Femur (tissue), 1 donor: ENCODE data around the gene RMND5A.
"Not testable (repeated sequence)": the region's sequence is repeated elsewhere in the genome, so short reads cannot be mapped to it uniquely, and the experiment has no call there.

Experiments used
- DNase-seq: peaks from one replicate; pipeline ENCODE4 v3.0.0-alpha.2; 2017

The RMND5A gene, protein sequence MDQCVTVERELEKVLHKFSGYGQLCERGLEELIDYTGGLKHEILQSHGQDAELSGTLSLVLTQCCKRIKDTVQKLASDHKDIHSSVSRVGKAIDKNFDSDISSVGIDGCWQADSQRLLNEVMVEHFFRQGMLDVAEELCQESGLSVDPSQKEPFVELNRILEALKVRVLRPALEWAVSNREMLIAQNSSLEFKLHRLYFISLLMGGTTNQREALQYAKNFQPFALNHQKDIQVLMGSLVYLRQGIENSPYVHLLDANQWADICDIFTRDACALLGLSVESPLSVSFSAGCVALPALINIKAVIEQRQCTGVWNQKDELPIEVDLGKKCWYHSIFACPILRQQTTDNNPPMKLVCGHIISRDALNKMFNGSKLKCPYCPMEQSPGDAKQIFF

DNA sequence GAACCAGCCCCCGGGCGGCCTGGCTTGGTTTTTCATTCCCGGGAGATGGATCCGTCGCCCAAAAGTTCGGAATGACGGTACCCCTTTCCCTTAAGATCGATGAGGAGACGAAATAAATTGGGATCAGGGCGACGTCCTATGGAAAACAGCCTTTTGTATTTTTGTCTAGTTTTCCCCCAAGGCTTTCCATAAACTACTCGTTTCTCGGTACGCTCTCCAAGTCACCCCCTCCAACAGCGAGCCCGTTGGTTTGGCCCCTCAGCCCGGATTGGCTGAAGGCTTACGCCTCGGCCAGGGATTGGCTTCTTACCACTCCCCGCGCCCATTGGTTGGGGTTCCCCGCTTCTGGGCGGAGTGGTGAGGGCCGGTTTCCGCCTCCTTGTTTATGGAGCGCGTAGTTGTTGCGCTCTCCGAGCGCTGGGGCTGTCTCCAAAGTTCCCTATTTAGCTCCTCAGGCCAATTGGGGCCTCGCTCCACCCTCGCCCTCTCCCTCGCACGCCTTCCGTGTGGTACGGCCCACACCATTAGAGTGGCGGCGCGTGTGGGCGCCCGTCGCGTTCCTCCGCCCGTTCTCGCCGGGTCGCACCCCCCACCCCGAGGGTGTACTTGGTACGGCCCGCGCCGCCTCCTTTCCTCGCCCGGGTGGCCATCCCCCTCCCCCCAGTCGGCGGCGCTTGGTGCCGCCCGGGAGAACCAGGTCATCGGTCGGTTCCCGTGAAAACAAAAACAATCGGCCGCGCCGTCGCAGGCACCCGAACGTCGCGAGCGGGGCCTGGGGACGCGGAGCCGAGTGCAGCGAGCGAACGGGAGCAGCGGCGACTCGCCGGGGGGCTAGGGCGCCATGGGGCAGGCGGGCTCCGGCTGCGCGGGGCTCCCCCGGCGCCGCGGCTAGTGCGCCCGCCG is at the start of gene RMND5A:
Gene RMND5A (plus strand): TSS at position 655 of the 903 bp plus-strand sequence. CDS start 377 bp downstream, outside the sequence.
- peak; percentile 91 for DNase-seq

DNA sequence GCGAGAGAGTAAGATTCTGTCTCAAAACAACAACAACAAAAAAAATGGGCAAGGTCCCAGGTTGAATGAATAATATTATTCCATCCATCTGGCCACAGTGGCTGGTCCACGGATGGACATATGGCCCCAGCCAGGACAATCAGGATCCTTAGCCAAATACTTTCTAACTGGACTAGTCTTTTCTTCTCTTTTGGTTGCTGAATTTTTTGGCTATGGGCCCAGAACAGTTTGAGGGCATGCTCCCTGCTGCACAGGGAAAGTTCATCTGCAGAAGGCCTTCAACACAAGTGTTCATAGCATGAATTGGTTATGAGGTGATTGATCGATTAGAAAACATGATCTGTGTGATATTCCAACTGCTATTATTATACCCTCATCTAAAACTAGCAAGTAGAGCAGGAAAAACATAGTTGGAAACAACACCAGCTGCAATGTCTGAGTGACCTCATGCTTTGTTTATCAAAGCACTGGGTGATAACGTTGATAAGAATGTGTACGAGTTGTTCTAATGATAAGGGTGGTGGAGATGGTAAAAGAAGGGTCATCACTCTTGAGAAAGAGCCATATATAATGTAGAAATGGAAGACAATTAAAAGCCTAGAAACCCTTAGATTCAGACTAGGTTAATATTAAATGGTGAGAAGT is 48.6 kb upstream of the RMND5A start:
- no peak for DNase-seq

DNA sequence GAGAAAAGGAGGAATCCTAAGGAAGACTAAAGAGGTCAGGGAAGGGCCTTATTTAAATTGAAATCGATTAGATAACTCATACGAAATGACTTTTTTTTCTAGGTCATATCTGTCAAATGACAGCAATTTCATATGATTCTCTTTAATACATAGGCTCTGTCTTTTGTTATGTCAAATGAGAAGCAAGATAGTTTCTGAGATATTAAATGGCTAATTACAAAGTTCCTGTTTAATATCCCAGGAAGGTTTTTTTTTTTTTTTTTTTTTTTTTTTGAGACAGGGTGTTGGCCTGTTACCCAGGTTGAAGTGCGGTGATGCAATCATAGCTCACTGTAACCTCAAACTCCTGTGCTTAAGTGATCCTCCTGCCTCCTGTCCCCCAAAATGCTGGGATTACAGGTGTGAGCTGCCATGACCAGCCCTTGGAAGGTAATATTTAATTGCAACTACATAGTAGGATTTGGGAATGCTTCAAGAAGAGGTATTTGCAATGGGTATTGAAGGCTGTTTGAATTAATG is 48.0 kb upstream of the RMND5A start:
- DNase-seq = no peak

DNA sequence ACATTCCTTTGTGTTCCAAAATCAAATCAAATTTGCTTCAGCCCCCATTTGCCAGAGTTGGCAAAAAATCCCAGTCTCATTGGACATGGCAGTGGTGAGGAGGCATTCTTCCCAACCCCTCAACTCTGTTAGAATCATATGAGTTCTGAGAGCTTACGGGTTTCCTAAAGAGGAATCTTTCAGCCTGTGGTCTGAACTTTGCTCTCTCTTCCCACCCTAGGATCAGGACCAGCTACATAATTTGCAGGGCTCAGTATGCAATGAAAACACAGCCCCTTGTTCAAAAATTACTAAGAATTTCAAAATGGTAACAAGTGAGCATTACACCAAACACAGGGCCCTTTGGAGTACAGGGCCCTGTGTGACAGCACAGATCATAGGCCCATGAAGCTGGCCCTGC is 47.1 kb upstream of the RMND5A start:
- no peak for DNase-seq

DNA sequence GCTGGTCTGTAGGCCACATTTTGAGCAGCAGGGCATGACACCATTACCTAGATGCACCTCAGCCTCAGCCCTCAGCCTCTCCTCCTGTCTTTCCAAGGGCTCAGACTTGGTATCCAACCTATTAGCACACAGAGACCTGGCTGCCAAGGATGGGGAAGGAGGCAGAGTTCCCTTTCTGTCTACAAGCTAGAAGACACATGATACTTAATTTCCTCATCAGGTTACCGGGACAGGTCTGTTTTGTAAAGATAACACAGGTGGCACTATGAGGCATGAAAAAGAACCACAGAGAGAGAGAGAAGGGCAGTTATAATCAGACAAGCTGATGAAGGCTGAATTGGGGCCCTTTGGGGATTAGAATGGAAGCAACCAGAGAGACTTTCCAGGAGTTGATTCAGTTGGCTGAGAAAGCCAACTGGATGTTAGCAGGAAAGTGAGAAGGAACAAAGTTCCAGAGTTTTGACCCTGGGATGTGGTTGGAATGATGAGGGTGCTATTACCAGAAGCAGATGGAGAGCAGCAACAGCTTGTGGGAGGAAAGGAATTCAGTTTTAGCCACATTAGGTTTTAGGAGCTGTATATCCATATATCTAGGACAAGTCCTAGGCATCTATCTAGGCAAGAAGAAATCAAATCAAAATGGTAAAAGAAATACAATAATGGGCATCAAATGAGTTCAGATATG is 46.0 kb upstream of the RMND5A start:
- no peak for DNase-seq

DNA sequence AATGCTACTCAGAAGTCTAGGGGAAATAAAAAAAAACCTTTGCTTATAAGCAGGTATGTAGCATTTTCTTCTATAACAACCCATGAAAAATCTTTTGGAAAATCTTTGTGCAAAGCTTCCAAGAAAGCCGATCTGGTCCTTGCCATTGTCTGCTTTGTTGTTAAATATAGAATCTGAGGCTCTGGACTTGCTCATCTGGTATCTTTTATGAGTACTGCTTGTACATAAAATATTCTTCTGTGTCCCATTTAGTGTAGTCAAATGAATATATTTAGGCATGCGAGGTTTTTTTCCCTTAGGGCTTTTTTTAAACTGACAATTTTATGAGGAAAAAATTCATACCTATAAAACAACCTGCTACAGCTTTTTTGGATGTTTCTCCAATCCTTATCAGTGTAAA is 45.0 kb upstream of the RMND5A start:
- no peak for DNase-seq

DNA sequence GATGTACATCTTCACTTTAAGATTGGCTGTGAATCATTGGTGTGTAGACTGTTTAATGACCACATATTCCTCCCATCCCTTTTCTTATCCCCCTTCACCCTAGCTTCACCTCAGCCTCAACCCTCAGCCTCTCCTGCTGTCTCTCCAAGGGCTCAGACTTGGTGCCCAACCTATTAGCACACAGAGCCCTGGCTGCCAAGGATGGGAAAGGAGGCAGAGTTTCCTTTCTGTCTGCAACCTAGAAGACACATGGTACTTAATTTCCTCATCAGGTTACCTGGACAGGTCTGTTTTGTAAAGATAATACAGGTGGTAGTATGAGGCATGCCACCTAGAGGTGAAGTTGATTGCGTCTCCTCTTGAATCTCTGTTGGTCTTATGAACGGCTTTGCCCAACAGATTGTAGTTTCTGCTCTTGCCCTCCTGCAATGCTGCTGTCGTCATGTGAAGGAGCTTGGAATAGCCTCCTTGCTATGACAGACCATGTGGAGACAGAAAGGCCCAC is 44.5 kb upstream of the RMND5A start:
- DNase-seq = no peak

DNA sequence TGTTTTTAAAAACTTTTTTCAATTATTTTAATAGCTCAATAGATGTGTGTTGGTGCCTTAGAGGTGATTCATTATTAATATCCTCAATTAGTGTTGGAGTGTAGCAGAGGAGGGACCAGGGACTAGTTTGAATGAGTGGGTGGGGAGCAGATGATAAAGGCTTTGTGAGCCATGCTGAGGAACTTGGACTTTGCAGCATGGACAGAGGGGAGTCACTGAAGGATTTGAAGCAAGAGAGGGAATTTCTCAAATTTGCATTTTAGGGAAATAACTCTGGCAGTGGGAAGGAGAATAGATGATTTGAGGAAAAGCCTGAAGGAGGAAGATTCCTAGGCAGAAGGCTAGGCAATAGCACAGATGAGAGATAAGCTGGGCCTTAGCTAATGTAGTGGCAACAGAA is 42.3 kb upstream of the RMND5A start:
- DNase-seq = no peak

DNA sequence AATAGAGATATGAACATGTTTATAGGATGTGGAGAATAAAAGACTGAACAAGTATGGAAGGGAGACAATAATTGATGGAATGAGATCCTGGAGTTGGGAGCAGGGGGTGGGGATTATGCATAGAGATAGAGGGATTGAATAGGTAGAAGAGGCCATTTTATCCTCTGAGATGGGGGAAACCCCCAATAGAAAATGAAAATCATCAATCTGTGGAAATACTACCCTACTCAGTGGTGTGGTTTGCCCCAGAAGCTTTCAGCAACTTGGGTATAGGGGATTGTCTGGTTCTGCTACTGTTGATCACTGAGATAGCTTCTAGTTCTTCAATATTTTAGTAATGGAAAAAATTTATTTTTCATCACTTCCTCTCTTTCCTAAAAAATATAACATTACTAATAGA is 41.1 kb upstream of the RMND5A start:
- no peak for DNase-seq

DNA sequence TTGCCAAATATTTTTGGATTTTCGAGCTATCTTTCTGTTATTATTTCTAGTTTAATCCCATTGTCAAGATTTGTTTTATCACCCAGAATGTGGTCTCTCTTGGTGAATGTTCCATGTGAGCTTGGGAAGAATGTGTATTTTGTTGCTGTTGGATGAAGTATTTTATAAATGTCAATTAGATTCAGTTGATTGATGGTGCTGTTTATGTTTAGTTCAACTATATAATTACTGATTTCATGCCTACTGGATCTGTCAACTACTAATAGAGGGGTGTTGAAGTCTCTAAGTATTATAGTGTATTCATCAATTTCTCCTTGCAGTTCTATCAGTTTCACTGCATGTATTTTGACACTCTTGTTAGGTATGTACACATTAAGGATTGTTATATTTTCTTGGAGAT is 34.7 kb upstream of the RMND5A start:
- no peak for DNase-seq

DNA sequence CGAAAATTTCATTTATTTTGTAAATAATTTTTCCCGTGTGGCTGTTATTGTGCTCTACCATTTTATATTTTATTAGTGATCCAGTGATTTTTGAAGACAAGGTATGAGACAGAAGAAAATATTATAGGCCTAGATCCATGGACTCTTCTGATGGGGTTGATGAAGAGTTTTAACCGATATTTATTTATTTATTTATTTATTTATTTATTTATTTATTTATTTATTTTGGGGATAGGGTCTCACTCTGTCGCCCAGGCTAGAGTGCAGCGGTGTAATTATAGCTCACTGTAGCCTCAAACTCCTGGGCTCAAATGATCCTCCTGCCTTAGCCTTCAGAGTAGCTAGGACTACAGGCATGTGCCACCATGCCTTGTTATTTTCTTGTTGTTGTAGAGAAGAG is 33.6 kb upstream of the RMND5A start:
- DNase-seq = no peak

DNA sequence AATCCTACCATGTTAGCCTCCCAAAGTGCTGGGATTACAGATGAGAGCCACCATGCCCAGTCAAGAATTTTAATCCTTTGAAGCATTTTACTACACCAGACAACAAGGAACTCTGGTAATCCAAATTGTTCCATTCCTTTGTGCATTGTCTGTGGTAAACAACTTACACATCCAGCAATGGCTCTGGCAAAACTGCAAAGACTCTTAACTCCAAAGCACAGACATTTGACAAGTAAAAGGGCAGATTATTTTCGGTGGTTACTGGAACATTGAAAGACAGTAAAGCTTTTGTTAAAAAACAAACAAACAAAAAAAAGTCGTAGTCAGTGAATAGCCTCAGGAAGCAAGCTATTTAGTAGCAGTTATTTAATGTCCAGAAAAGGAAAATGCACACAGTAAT is 33.2 kb upstream of the RMND5A start:
- no peak for DNase-seq

DNA sequence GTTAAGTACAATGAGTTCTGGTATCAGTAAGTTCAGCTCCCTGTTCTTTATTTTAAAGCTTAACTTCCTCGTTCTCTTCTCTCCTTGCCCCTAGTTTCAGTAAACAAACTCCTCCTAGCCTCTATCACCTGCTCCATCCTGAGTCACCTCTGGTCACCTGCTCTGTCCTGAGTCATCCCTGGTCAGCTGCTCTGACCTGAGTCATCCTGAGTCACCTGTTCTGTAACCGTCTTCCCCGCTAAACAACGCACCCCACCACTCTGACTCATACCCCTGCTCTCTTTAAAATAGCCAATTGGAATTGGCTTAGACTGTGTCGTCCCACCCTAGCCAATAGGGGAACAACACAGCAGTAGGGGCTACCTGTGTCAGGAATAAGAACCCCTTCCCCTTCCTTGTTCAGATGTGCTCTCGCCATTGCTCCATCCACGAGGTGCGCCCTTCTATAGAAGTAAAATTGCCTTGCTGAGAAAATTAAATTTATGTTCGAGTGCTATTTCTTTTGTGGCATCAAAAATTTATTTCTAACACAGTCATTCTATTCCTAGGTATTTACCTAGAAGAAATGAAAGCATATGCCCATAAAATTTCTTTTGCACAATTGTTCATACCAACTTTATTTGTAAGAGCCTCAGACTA is 24.9 kb upstream of the RMND5A start:
- DNase-seq = no peak

DNA sequence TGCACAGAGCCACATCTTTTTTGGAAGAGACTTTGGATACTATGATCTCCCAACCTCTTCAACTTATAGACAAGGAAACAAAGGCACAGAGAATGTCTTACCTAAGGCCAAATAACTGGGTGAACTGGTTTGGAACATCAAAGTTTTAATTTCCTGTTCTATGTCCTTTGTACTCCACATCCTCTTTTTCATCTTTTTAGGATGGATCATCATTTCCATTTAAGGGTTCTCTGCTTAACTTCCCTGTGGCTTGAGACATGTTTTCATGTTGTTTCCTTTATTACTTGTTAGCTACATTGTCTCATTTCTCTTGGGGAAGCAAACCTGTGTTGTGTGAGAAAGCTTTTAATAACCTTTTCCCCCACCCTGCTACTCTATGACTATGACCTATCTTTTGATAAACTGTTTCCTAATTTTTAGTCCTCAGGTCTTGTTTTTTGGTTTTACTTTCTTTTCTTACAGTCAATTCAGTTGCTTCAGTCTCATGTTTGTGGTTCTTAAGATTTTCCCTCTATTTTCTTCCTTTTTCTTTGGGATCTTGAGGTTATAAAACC is 22.5 kb upstream of the RMND5A start:
- DNase-seq = no peak

DNA sequence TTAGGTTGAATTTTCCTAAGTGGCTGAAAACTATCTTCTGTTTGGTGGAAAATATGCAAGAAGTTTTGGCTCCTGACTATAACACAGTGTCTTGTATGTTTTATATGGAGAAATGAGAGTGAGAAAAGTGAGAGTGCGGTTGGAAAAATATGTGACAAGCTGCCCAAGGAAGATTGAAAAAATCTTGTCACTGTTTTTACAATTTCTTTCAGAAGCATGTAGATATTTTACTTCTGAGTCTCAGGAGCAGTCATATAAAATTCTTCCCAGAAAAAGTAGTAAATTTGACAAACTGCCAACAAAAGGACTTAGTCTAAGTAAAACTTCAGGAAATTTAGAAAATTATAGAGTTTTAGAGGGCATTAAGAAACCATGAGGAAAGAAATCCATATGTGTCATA is 19.4 kb upstream of the RMND5A start:
- DNase-seq = peak; percentile 24

DNA sequence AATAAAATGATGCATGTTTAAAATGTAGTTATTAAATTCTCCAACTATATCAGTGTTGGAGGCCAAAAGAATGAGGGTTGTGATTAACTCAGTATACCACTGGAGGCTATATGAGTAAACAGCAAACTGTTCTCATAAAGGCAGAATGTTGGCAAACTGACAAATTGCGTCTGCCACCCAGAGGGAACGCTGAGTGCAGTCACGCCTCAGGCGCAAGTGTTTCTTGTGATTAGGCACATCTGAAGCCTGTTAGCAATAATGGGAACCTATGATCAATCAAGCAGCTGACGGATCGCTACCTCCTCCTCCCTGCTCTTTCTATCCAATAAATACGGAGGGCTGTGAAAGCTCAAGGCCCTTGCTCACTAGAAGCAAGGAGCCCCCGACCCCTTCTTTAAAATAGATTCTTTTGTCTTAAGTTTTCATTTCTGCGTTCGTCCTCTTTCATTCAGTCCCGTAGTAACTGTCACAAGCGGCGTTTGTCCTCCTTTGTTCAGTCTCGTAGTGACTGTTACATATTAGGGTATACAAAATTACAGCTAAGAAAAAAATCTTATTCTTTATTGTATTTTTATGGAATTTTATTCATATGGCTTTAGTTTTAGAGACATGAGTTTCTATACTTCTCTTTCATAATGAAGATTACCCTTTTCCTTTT is 16.3 kb upstream of the RMND5A start:
- DNase-seq = no peak

DNA sequence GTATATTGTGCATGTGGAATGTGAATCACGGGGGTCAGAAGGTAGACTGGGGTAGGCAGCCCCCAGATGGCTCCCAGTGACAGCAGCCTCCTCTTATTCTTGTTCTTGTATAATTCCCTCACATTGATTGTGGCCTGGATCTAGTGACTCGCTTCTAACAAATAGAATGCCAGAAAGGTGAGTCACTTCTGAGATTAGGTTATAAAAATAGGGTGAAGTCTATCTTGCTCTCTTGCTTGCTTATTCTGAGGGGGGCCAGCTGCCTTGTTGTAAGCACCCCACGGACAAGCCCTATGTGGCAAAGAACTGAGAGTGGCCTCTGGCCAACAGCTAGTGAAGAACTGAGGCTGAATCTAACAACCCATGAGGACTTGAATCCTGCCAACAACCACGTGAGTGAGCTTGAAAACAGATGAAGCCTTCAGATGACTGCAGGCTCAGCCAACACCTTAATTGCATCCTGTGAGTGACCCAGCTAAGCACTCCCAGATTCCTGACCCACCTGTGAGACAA is 15.6 kb upstream of the RMND5A start:
- DNase-seq = no peak

DNA sequence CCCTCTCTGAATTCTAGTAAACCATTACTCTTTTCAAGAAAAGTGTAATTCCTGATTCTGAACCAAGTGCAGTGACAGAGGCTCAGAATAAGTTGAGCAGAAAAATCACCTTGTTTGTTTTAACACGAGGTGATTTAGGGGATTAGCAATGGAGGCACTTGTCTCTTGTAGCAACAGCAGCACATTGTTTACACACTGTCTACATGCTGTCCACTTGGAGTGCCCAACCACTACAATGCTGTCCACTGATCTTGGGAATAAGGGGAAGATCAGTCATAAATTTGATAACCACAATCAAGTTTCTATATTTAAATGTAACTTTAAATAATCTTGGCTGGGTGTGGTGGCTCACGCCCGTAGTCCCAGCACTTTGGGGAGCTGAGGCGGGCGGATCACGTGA is 13.9 kb upstream of the RMND5A start:
- no peak for DNase-seq

DNA sequence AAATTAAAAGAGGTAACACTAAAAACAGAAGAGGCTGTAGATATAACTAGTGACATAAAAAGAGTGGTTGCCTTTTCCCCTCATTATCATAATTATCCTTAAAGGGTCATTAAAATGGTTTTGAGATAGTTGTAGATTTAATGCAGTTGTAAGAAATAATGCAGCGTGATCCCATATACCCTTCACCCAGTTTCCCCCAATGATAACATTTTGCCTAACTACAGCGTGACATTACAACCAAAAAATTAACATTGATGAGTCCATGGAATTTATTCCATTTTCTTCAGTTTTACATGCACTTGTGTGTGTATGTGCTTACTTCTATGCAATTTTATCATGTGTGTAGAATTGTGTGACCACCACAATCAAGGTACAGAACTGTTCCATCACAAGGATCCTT is 13.2 kb upstream of the RMND5A start:
- DNase-seq = no peak

DNA sequence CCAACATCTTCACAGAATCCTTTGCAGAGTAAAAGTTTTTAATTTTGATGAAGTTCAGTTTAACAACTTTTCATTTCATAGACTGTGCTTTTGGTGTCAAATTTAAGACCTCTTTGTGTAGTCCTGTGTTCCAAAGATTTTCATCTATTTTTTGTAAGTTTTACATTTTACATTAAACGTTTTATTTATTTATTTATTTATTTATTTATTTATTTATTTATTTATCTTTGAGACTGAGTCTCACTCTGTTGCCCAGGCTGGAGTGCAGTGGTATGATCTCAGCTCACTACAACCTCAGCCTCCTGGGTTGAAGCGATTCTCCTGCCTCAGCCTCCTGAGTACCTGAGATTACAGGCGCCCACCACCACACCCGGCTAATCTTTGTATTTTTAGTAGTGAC is 12.0 kb upstream of the RMND5A start:
- not testable (repeated sequence) for DNase-seq
